Muscle layer of duodenum (tissue), 2 donors: Measurements from ENCODE around the gene TEAD3.
"Not testable (repeated sequence)": the region's sequence is repeated elsewhere in the genome, so short reads cannot be mapped to it uniquely, and the experiment has no call there.

Source experiments
- H3K27ac ChIP-seq: one replicate; pipeline ENCODE4 v1.7.0; 2013; ENCODE audit warnings: mild to moderate bottlenecking, low read length
- H3K27me3 ChIP-seq: one replicate; pipeline ENCODE4 v1.7.0; 2013; ENCODE audit warnings: low read depth, mild to moderate bottlenecking, control low read depth, low read length
- H3K36me3 ChIP-seq, 2 donors: one replicate each; pipeline ENCODE4 v1.7.0; 2013; ENCODE audit warnings: low read length in 2 of 2, control low read depth in 1 of 2, mild to moderate bottlenecking in 1 of 2; ENCODE audit not compliant: insufficient read depth in 2 of 2, control insufficient read depth in 1 of 2
- H3K4me1 ChIP-seq, 2 donors: one replicate each; pipeline ENCODE4 v1.7.0; 2013; ENCODE audit warnings: low read length in 2 of 2, mild to moderate bottlenecking in 2 of 2, control low read depth in 1 of 2, moderate library complexity in 1 of 2; ENCODE audit not compliant: insufficient read depth in 2 of 2, control insufficient read depth in 1 of 2
- H3K4me3 ChIP-seq, 2 donors: one replicate each; pipeline ENCODE4 v1.7.0; 2013; ENCODE audit warnings: low read length in 2 of 2, low read depth in 1 of 2, mild to moderate bottlenecking in 1 of 2
- H3K9me3 ChIP-seq, 2 donors: one replicate each; pipeline ENCODE4 v1.7.0; 2013; ENCODE audit warnings: low read length in 2 of 2, control low read depth in 1 of 2, mild to moderate bottlenecking in 1 of 2; ENCODE audit not compliant: control insufficient read depth in 1 of 2
- donor health status: healthy.

TEAD3 gene

DNA sequence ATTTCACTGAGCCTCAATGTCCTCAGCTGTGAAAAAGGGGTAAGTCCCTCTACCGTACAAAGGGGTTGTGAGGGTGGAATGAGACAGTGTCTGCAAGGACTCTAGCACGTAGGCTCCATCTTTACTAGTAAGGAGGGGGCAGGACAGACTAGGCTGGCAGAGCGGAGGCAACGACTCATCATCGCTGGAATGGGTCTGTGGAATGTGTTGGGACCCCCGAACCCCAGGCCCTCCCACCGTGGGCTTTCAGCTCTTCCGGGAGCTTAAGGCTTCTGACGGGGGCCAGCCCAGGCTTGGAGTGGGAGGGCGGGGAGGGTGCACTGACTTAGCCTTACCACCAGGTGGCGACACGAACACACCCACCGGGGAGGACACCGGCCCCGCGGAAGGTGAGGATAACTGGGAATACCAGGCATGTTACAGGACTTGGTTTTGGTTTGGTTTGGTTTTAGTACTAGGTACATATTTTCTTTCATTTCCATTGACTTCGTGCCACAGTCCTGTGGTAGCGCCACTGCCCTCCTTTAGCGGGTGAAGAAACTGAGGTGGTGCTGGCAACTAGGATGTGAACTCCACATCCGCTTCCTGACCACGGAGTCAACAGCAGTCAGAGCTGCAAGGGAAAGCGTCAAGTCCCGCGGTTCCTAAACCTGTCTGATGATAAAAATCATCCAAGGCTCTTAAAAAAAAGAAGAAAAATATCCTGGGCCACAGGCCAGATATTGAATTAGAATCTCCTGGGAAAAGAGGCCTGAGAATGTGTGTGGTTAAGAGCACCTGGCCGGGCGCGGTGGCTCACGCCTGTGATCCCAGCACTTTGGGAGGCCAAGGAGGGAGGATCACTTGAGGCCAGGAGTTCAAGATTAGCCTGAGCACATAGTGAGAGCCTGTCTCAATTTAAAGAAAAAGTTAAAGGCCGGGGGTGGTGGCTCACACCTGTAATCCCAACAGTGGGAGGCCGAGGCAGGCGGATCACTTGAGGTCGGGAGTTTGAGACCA, 26.1 kb upstream of the TEAD3 start:
- Histone ChIP-seq H3K27me3 (no peaks in the 10 kb centered on the region), H3K4me3 (peak overlapping the region in 1 of 2 donors; percentile 49), H3K4me1 (no peaks in the 10 kb centered on the region), H3K9me3 (no peaks in the 10 kb centered on the region), H3K36me3 (no peaks in the 10 kb centered on the region), H3K27ac (no peak overlapping the region)

DNA sequence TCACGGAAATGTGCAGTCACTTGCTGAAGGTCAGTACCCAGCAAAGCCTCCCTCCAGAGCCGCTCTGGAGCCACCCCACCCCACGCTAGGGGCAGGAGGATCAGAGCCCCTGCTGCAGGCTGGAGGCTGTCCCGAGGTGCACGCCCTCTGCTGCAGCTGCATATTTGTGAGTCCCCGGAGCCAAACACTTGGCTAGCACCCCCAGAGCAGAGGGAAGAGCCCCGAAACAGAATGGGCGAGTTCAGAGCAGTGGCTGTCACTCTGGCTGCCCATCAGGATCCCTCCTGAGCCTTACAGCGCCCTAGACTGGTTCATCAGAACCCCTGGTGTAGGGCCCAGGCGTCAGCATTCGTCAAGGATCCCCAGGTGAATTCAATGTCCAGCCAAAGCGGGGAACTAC, 25.3 kb upstream of the TEAD3 start:
- Histone ChIP-seq H3K27ac (no peak overlapping the region), H3K9me3 (no peaks in the 10 kb centered on the region), H3K4me1 (no peaks in the 10 kb centered on the region), H3K27me3 (no peaks in the 10 kb centered on the region), H3K4me3 (no peak overlapping the region), H3K36me3 (no peaks in the 10 kb centered on the region)

DNA sequence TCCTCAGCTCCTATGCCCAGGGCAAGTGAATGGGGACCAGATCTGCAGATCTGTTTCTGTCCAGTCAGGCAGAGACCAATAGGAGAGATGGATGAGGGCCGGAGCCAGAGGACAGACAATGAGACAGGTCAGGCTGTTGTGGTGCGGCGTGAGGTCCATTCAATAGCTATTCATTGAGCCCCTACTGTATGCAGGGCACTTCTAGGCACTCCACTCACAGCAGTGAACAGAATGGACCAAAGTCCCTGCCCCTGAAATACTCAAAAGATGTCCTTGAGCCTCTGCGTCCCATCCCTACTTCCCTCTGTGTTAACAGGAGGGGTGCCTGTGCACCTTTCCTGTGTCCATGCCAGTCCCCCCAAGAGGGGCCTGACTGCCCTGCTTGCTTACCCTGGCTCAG, 24.4 kb upstream of the TEAD3 start:
- H3K9me3 ChIP-seq: no peaks in the 10 kb centered on the region
- H3K36me3 ChIP-seq: no peaks in the 10 kb centered on the region
- H3K4me3 ChIP-seq: no peak overlapping the region
- no peaks in the 10 kb centered on the region for H3K4me1 ChIP-seq
- H3K27ac ChIP-seq: no peak overlapping the region
- H3K27me3 ChIP-seq: no peaks in the 10 kb centered on the region

DNA sequence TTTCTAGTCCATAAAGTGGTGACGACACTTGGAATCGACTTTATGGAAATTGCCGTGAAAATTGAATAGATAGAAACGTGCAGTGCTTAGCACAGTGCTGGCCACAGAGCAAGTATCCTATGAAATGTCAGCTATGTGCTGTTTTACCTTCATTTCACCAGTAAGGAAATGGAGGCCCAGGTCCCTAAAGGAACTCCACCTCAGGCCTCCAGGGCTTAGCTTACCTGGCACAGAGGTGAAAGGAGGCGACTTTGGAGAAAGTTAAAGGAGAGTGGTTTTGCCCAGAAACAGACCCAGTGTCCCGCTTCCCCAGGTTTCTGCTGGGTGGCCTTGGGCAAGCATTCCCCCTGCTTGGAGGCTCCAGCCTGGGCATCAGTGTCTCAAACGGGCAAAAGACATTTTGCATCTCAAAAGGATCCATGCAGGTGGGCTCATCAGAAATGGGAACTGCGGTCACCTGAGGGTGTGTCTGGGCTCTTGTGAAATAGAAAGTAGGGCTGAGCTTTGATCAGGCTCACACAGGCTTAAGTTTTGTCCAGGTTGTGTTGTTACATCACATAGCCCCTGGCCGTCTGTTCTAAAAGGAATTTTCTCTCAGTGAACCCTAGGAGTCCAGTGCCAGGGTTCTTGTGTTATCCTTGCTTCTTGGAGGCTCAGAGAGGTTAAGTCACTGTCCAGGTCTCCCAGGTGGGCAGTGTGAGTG, 22.6 kb upstream of the TEAD3 start:
- Histone ChIP-seq H3K36me3 (no peaks in the 10 kb centered on the region), H3K4me3 (no peak overlapping the region), H3K27ac (no peak overlapping the region), H3K9me3 (no peaks in the 10 kb centered on the region), H3K4me1 (no peaks in the 10 kb centered on the region), H3K27me3 (no peaks in the 10 kb centered on the region)

DNA sequence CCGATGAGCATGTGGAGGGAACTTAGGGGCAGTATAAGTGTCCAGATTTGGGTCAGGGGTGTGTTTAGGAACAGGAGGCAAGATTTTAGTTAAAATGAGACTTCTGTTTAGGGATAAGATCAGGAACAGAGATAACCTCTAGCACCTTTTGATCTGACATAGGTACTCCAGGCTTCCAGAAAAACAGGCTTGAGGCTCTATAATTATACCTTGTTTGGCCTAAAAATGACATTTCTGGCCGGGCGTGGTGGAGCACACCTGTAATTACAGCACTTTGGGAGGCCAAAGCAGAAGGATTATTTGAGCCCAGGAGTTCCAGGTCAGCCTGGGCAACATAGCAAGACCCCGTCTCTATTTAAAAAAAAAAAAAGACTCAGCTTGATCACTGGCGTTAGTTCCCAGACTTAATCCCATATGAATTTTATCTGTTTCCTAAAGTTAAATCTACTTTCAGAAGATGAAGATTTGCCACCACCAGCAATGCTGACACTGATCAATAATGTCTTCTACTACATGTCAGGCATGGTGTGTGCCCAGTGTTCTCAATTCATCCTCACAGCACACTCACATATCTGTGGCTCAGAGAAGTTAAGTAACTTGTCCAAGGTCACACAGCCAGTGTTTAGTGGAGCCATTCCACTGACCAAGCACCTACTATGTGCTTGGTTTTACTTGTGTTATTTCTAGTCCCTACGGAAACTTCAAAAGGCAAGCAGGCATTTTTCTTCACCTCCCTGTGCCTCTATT, 21.9 kb upstream of the TEAD3 start:
- no peaks in the 10 kb centered on the region for H3K4me1 ChIP-seq
- no peaks in the 10 kb centered on the region for H3K9me3 ChIP-seq
- no peaks in the 10 kb centered on the region for H3K36me3 ChIP-seq
- no peak overlapping the region for H3K27ac ChIP-seq
- H3K4me3 ChIP-seq: no peak overlapping the region
- H3K27me3 ChIP-seq: no peaks in the 10 kb centered on the region

DNA sequence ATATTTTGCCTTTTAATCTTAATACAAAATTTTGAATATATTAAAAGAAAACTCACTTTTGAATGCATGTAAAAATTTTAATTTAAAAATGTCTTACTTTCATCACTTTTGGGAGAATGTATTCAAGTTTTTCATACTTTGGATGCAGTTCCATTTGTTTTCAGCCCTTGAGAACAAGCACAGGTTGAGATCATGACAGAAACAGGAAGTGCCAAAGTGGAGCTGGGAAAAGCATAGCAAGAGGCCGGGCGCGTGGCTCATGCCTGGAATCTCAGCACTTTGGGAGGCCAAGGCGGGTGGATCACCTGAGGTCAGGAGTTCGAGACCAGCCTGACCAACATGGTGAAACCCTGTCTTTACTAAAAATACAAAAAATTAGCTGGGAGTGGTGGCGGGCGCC, 21.1 kb upstream of the TEAD3 start:
- not testable (repeated sequence) for H3K27ac ChIP-seq, H3K36me3 ChIP-seq, H3K9me3 ChIP-seq, H3K4me3 ChIP-seq, H3K27me3 ChIP-seq, H3K4me1 ChIP-seq

DNA sequence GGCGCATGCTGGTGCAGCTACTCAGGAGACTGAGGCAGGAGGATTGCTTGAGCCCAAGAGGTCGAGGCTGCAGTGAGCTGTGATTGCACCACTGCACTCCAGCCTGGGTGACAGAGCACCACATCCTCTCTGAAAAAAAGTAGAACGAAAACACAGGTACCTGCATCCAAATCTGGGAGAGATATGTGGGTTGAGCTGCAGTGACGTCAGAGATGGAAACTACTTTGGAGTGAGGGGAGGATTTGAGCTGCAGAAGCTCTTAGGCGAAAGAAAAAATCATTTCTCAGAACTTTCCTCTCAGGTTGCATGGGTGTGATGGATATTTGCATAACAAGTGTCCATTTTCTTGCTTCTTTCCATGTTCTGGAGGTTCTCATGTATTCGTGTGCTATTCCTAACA, 19.8 kb upstream of the TEAD3 start:
- no peaks in the 10 kb centered on the region for H3K36me3 ChIP-seq
- no peak overlapping the region for H3K4me3 ChIP-seq
- no peaks in the 10 kb centered on the region for H3K27me3 ChIP-seq
- H3K27ac ChIP-seq: no peak overlapping the region
- no peaks in the 10 kb centered on the region for H3K9me3 ChIP-seq
- H3K4me1 ChIP-seq: peaks cover 0 to under 1% of the 10 kb centered on the region in 2 donors

DNA sequence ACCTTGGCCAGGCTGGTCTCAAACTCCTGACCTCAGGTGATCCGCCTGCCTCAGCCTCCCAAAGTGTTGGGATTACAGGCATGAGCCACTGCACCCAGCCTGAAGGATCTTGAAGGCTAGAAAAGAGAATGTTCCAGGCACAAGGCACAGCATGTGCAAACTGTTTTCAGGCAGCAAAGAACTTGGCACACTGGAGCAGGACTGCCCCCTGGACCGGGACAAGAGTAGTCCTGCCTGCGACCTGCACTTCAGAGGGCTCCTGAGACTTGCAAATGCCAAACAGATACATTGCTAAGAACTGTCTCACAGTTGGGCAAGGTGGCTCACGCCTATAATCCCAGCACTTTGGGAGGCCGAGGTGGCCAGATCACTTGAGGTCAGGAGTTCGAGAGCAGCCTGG, 19.1 kb upstream of the TEAD3 start:
- not testable (repeated sequence) for H3K9me3 ChIP-seq, H3K4me3 ChIP-seq, H3K36me3 ChIP-seq, H3K27ac ChIP-seq, H3K4me1 ChIP-seq, H3K27me3 ChIP-seq

DNA sequence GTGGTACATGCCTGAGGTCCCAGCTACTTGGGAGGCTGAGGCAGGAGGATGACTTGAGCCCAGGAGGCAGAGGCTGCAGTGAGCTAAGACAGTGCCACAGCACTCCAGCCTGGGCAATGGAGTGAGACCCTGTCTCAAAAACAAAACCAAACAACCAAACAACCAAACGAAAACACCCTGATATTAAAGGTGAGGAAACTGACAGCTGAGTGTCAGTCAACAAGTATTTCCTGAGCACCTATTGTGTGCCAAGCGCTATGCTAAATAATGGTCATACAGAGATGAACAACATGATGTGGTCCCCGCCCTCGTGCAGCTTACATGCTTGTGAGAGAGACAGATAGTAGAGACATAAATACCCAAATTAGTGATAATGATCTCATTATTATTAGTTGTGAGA, 17.7 kb upstream of the TEAD3 start:
- Histone ChIP-seq H3K4me3 (no peak overlapping the region), H3K27me3 (peaks cover 4% of the 10 kb centered on the region), H3K27ac (no peak overlapping the region), H3K9me3 (no peaks in the 10 kb centered on the region), H3K36me3 (no peaks in the 10 kb centered on the region), H3K4me1 (peaks cover 0 to 7% of the 10 kb centered on the region in 2 donors)

DNA sequence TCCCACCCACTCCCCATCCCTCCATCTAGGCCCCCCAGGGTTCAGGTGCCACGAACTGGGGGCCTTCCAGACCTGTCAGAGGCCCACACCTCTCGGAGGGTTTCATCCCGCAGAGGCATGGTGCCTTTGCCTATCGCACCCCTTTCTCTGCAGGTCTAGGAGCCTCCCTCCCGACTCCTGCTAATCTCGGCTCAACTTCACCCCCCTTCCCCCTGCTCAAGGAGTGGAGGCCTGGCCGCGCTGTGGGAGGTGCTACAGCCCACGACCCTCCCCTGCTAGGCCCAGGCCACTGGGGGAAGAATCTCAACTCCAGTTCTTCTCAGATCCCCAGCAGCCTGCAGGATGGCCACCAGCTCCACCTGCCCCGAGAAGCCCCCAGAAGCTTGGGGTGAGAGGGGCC, 15.9 kb upstream of the TEAD3 start, which contains the start of gene TULP1:
TSS of gene TULP1 (minus strand) at position 157 of the 400 bp plus-strand sequence. CDS start at position 119, 38 bp downstream.
- no peaks in the 10 kb centered on the region for H3K9me3 ChIP-seq
- H3K4me1 ChIP-seq: peaks cover 0 to 7% of the 10 kb centered on the region in 2 donors
- no peak within 1 kb of the TSS for H3K27ac ChIP-seq
- no peaks in the 10 kb centered on the region for H3K36me3 ChIP-seq
- peak within 1 kb of the TSS in 1 of 2 donors; percentile 51 for H3K4me3 ChIP-seq
- peaks cover 4% of the 10 kb centered on the region for H3K27me3 ChIP-seq

DNA sequence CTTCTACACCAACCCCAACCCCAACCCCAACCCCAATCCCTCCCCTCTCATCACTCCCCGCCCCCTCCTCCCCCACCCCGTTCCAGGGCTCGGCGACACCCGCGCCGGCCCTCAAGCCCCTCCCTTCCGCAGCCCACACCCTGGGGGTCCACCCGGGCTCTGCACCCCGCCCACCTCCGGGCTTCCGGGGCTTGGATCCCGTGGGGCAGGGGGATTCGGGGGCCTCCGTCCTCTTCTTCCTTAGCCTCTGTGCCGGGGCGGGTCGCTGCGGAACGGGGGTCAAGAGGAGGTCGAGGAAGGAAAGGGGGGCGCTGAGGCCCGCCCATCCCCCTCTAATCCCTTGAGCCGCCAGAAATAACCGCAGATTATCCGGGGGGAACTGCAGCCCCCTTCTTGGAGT, 15.1 kb upstream of the TEAD3 start:
- Histone ChIP-seq H3K4me1 (peaks cover 0 to 7% of the 10 kb centered on the region in 2 donors), H3K36me3 (no peaks in the 10 kb centered on the region), H3K27me3 (peaks cover 4% of the 10 kb centered on the region), H3K4me3 (peak overlapping the region in 1 of 2 donors; percentile 47), H3K27ac (no peak overlapping the region), H3K9me3 (no peaks in the 10 kb centered on the region)
